Common myeloid progenitor, CD34-positive (primary cell): ENCODE results near the gene SLC38A8.
A peak's percentile ranks its signal among the peaks of the same experiment; 100 is the strongest.

ENCODE experiments used
- CTCF ChIA-PET: fragments of 350-600 bp; sonication (Branson Sonifier 250); formaldehyde crosslinking; loops from one replicate; lab custom pipeline; 2021; ENCODE audit warnings: antibody characterized with exemption; lab: Charles Lee
- POLR2A ChIA-PET: fragments of 350-600 bp; sonication (Branson Sonifier 250); formaldehyde crosslinking; loops from one replicate; lab custom pipeline; 2021; ENCODE audit warnings: antibody characterized with exemption; lab: Charles Lee
- DNase-seq, 3 donors: peaks; one replicate each; pipeline versions ENCODE4 v3.0.0 to v3.0.0-alpha.2; 2013
- H3K27ac ChIP-seq, 2 experiments: 1 replicate in 1 of 2; 2 replicates in 1 of 2; pipeline ENCODE4 v1.7.0; 2013; ENCODE audit warnings: inconsistent platforms in 2 of 2, low read length in 2 of 2, mild to moderate bottlenecking in 2 of 2, low read depth in 1 of 2, moderate library complexity in 1 of 2; ENCODE audit not compliant: severe bottlenecking in 2 of 2, insufficient read depth in 1 of 2, poor library complexity in 1 of 2
- H3K27me3 ChIP-seq, 5 experiments: replicated peaks in 2 of 5; 1 replicate in 3 of 5; 2 replicates in 2 of 5; pipeline versions ENCODE4 v1.6.1 to v1.7.0; 2013; ENCODE audit warnings: low read length in 4 of 5, mild to moderate bottlenecking in 2 of 5, moderate library complexity in 2 of 5, inconsistent platforms in 1 of 5; ENCODE audit not compliant: insufficient read depth in 5 of 5, control insufficient read depth in 4 of 5
- H3K36me3 ChIP-seq, 4 experiments: 1 replicate in 2 of 4; 2 replicates in 2 of 4; pipeline versions ENCODE4 v1.6.1 to v1.7.0; 2013; ENCODE audit warnings: low read length in 3 of 4, control low read depth in 1 of 4, mild to moderate bottlenecking in 1 of 4; ENCODE audit not compliant: control insufficient read depth in 4 of 4, insufficient read depth in 4 of 4
- H3K4me1 ChIP-seq, 4 experiments: 1 replicate in 3 of 4; 2 replicates in 1 of 4; pipeline versions ENCODE4 v1.6.1 to v1.7.1; 2013; ENCODE audit warnings: low read length in 3 of 4, mild to moderate bottlenecking in 3 of 4, control low read depth in 1 of 4, inconsistent platforms in 1 of 4, moderate library complexity in 1 of 4; ENCODE audit not compliant: control insufficient read depth in 4 of 4, insufficient read depth in 4 of 4; ENCODE audit errors: control extremely low read depth in 1 of 4
- H3K4me3 ChIP-seq, 7 experiments: 1 replicate in 4 of 7; 2 replicates in 3 of 7; pipeline versions ENCODE4 v1.5.1 to v1.7.0; 2013; ENCODE audit warnings: mild to moderate bottlenecking in 7 of 7, low read length in 6 of 7, moderate library complexity in 6 of 7, inconsistent platforms in 2 of 7, low read depth in 2 of 7, control low read depth in 1 of 7; ENCODE audit not compliant: insufficient read depth in 4 of 7, control insufficient read depth in 1 of 7; ENCODE audit errors: extremely low read depth in 1 of 7
- H3K9me3 ChIP-seq, 5 experiments: 1 replicate in 4 of 5; 2 replicates in 1 of 5; pipeline versions ENCODE4 v1.6.1 to v1.7.1; 2013; ENCODE audit warnings: low read length in 4 of 5, mild to moderate bottlenecking in 2 of 5, inconsistent platforms in 1 of 5, low read depth in 1 of 5, moderate library complexity in 1 of 5; ENCODE audit not compliant: control insufficient read depth in 4 of 5, insufficient read depth in 2 of 5; ENCODE audit errors: control extremely low read depth in 1 of 5
- WGBS: methylation state at CpG from one replicate; pipeline ENCODE4 v1.1.5; 2013; ENCODE audit not compliant: insufficient coverage; 5-methylcytosine and 5-hydroxymethylcytosine counted together

SLC38A8 gene

DNA sequence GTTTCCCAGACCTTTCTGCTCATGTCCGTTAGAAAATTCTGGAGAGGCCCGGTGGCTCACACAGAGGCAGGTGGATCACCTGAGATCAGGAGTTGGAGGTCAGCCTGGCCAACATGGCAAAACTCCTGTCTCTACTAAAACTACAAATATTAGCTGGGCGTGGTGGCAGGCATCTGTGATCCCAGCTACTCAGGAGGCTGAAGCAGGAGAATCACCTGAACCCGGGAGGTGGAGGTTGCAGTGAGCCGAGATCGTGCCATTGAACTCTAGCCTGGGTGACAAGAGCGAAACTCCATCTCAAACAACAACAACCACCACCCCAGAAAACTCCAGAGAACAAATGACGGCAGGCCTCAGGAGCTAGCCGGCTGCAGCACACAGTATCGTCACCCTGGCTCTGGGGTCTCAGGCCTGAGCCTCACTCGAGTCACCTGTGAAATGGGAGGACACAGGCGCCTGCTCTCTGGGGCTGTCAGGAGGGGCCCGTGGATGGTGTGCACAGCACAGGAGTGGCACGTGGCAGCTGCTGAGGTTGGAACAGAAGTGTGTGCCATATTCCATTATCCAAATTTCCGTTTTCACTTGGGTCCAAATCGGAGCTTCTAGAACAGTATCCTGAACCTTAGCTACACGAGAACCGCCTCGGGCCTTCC, 3.3 kb upstream of the SLC38A8 start:
- POLR2A ChIA-PET = no interaction called here
- 96% methylated on average over 14 of the region's 19 CpGs for WGBS
- no peak for DNase-seq
- Histone ChIP-seq H3K27ac (no peak overlapping the region), H3K9me3 (no peaks in the 10 kb centered on the region), H3K4me1 (no peaks in the 10 kb centered on the region), H3K4me3 (no peak overlapping the region), H3K36me3 (peaks cover 0 to 17% (median 5%) of the 10 kb centered on the region in 4 experiments), H3K27me3 (peaks cover 0 to 61% (median 23%) of the 10 kb centered on the region in 5 experiments)
- CTCF ChIA-PET = interaction anchor here (1.2 to 1.6 kb wide), 3 partner anchors 17 to 92 kb away, joined by 3 to 4 read pairs (median 4); partner anchors contain the start of gene OSGIN1

DNA sequence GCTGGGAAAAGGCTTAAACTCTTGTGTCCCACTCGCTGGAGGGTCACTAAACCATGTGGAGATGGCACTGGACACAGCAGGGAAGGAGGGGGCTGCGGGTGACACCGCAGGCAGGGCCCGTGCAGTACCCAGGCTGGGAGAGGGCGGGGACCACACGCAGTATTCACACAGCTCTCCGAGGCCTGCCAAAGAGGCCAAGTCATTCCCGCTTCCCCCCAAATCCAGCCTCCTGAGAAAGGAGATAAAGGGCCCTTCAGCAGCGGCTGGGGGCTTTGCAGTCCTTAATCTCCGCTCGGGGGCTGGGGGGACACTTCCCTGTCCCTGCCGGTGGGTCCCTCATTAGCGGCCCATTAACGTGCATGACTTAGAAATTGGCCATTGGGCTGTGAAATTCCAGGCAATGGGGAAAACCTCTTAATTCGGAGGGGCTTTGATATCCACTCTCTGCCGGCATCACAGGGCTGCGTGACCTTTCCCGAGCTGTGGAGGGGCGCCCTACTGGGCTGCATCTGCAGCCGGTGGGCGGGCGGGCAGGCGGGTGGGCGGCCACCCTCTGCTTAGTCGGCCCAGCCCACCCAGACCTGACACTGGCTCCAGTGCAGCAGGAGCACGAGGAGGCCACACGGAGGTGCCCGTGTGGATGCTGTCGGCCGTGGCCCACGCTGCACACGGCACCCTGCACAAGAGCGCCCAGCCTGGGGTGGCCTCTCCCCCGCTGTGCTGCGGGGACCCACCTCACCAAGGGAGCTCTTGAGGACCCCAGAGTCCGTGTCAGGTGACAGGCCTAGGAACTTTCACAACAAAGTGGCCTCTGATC, 2.6 kb upstream of the SLC38A8 start:
- CTCF ChIA-PET = interaction anchor here (0.9 to 2.4 kb wide), 7 partner anchors 13 to 91 kb away, joined by 3 to 7 read pairs (median 4); partner anchors contain the start of gene OSGIN1
- H3K27ac ChIP-seq = no peak overlapping the region

DNA sequence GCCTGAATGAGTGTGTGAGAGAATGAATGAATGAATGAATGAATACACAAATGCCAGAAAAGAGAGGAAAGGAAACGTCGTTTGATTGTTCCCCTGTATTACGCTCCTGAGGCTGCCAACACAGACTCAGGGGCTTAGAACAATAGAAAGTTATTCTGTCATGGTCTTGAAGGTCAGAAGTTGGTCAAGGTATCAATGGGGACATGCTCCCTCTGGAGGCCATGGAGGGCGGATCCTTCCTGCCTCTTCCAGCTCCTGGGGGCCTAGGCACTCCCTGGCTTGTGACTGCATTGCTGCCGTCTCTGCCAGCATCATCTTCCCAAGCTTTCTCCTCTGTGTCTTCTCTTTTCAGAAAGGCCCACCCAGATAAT, 1.5 kb upstream of the SLC38A8 start:
- no peak overlapping the region for H3K4me3 ChIP-seq
- no peak overlapping the region for H3K27ac ChIP-seq
- peak in 2 of 3 donors; percentile 23 to 36 for DNase-seq
- H3K4me1 ChIP-seq = no peaks in the 10 kb centered on the region
- H3K27me3 ChIP-seq = peaks cover 0 to 79% (median 28%) of the 10 kb centered on the region in 5 experiments
- WGBS = 19% methylated on average over 5 of the region's 5 CpGs
- H3K36me3 ChIP-seq = peaks cover 0 to 5% (median 0%) of the 10 kb centered on the region in 4 experiments
- H3K9me3 ChIP-seq = no peaks in the 10 kb centered on the region
- POLR2A ChIA-PET = no interaction called here
- CTCF ChIA-PET = interaction anchor here (0.9 to 2.4 kb wide), 6 partner anchors 17 to 117 kb away, joined by 3 to 7 read pairs (median 4); no protein-coding TSS in a partner anchor

More for the DNA sequence above, 2.6 kb upstream of the SLC38A8 start:
- peaks cover 0 to 68% (median 23%) of the 10 kb centered on the region in 5 experiments for H3K27me3 ChIP-seq
- no peaks in the 10 kb centered on the region for H3K4me1 ChIP-seq
- H3K36me3 ChIP-seq = peaks cover 0 to 13% (median 3%) of the 10 kb centered on the region in 4 experiments
- WGBS = 70% methylated on average over 36 of the region's 36 CpGs
- H3K4me3 ChIP-seq = no peak overlapping the region
- POLR2A ChIA-PET = no interaction called here
- no peaks in the 10 kb centered on the region for H3K9me3 ChIP-seq
- no peak for DNase-seq

DNA sequence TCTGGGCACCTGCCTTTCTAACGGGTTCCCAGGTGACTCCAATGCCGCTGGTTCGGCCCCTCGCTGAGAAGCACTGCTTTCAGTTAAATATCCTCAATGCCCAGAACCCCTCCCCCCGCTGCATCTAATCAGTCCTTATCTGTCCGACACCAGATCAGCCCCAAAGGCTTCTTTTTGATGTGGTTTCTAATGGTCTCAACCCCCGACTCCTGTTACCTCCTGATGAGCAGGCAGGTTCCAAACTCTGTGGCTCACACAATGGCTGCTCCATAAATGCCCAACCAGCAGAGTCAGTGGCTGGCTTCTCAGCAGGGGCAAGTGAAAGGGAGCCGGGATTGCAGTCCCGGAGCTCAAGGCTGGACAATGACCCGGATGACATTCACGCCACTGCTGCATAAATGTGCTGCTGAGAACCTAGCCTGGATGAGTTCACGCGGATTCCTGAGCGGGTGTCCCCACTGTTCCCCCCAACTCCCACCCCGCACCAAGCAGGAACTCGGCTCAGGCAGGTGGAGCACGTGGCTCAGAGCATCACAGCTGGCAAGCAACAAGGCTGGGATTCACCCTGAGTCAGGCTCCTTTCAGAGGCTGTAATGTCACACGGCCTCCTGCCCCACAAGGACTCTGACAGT, 1.0 kb upstream of the SLC38A8 start:
- H3K27me3 ChIP-seq = peaks cover 0 to 84% (median 33%) of the 10 kb centered on the region in 5 experiments
- WGBS = 51% methylated on average over 14 of the region's 18 CpGs
- peak in 2 of 3 donors; percentile 46 to 58 for DNase-seq

DNA sequence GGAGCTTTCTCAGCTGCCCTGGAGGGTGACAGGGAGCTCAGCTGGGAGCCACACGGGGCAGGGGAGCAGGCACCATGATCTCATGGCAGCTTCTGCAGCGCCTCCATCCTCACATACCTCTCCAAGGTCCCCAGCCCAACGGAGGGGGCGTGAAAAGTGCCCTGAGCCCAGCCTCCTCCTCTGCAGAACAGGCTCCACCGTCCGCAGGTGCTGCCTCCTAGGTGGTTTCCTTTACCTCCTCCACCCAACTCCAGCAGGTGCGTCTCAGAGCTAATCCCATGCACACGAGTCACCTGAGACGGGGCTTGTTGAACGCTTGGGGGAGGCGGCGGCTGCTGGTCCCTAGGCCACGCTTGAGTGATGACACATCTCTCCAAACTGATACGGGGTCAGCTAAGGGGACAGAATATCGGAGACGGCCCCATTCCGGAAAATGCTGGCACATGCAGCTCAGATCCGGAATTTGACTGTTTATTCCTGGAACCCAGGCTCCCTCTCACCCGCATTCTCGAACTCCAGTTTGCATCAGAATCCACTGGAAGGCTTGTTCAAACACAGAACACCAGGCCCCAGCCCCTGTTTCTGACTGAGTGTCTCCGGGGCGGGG, 387 bp upstream of the SLC38A8 start:
- Histone ChIP-seq H3K9me3 (no peaks in the 10 kb centered on the region), H3K27ac (no peak overlapping the region), H3K4me1 (no peaks in the 10 kb centered on the region), H3K4me3 (no peak overlapping the region), H3K36me3 (peaks cover 0 to 2% (median 0%) of the 10 kb centered on the region in 4 experiments), H3K27me3 (peaks cover 0 to 90% (median 36%) of the 10 kb centered on the region in 5 experiments)
- 69% methylated on average over 19 of the region's 22 CpGs for WGBS
- ChIA-PET POLR2A (no interaction called here), CTCF (interaction anchor here (0.6 to 2.4 kb wide), 4 partner anchors 18 to 455 kb away, joined by 3 to 7 read pairs (median 5); no protein-coding TSS in a partner anchor)
- no peak for DNase-seq

More for the DNA sequence above, 1.0 kb upstream of the SLC38A8 start:
- CTCF ChIA-PET = interaction anchor here (0.9 to 2.4 kb wide), 4 partner anchors 17 to 116 kb away, joined by 3 to 7 read pairs (median 5); no protein-coding TSS in a partner anchor
- no peaks in the 10 kb centered on the region for H3K4me1 ChIP-seq
- H3K9me3 ChIP-seq = no peaks in the 10 kb centered on the region
- peaks cover 0 to 2% (median 0%) of the 10 kb centered on the region in 4 experiments for H3K36me3 ChIP-seq
- no peak overlapping the region for H3K27ac ChIP-seq
- POLR2A ChIA-PET = no interaction called here
- H3K4me3 ChIP-seq = no peak overlapping the region

- ChIA-PET POLR2A (no interaction called here), CTCF (interaction anchor here (1.0 to 1.6 kb wide), 4 partner anchors 9 to 84 kb away, joined by 3 to 7 read pairs (median 3); no protein-coding TSS in a partner anchor)
- no peak overlapping the region for H3K27ac ChIP-seq
- no peaks in the 10 kb centered on the region for H3K36me3 ChIP-seq
- H3K4me1 ChIP-seq = no peaks in the 10 kb centered on the region
- DNase-seq = no peak
- H3K4me3 ChIP-seq = no peak overlapping the region
- H3K27me3 ChIP-seq = peaks cover 0 to 89% (median 39%) of the 10 kb centered on the region in 5 experiments
- 87% methylated on average over 16 of the region's 17 CpGs for WGBS
- no peaks in the 10 kb centered on the region for H3K9me3 ChIP-seq
Observed at GRCh38 chr16:84041881-84042280, 714 bp downstream of the SLC38A8 start.
